ENCODE measurements around the gene PARD6A.

- TF ChIP-seq FOXM1 (IDR thresholded peaks at IDR 0.05; ENCODE audit: borderline replicate concordance, low read depth) (no peak), YY1 (IDR thresholded peaks at IDR 0.05; ENCODE audit: low read depth) (no peak), MAX (IDR thresholded peaks at IDR 0.05) (no peak), CREB1 (IDR thresholded peaks at IDR 0.05; ENCODE audit: low read depth) (no peak), EGR1 (IDR thresholded peaks at IDR 0.05) (no peak), RAD21 (IDR thresholded peaks at IDR 0.05; ENCODE audit: low read depth) (no peak), REST (IDR thresholded peaks at IDR 0.05; ENCODE audit: low read depth) (no peak), CEBPB (IDR thresholded peaks at IDR 0.05) (no peak), TCF12 (IDR thresholded peaks at IDR 0.05; ENCODE audit: low read depth) (no peak), EP300 (IDR thresholded peaks at IDR 0.05; ENCODE audit: borderline replicate concordance) (no peak), TEAD4 (IDR thresholded peaks at IDR 0.05) (no peak)
These were observed 19.5 kb downstream of the PARD6A start for GRCh38 chr16:67679935-67680897.
